ENCODE measurements around the gene FGF14.

FGF14 gene

GRCh38 chr13:101661839-101662238 lies 740.0 kb downstream of the FGF14 start:
- H3K27ac ChIP-seq = no peak overlapping the region

More at GRCh38 chr13:101661839-101662238, 740.0 kb downstream of the FGF14 start:
- TF ChIP-seq CTCF (IDR thresholded peaks at IDR 0.05) = no peak
- no peak for TF ChIP-seq ZFX (IDR thresholded peaks at IDR 0.05; ENCODE audit: borderline replicate concordance)

Data from 22Rv1 (cell line).